ENCODE data around the gene EPHB2.
A peak's percentile ranks its signal among the peaks of the same experiment; 100 is the strongest.

The EPHB2 gene

DNA sequence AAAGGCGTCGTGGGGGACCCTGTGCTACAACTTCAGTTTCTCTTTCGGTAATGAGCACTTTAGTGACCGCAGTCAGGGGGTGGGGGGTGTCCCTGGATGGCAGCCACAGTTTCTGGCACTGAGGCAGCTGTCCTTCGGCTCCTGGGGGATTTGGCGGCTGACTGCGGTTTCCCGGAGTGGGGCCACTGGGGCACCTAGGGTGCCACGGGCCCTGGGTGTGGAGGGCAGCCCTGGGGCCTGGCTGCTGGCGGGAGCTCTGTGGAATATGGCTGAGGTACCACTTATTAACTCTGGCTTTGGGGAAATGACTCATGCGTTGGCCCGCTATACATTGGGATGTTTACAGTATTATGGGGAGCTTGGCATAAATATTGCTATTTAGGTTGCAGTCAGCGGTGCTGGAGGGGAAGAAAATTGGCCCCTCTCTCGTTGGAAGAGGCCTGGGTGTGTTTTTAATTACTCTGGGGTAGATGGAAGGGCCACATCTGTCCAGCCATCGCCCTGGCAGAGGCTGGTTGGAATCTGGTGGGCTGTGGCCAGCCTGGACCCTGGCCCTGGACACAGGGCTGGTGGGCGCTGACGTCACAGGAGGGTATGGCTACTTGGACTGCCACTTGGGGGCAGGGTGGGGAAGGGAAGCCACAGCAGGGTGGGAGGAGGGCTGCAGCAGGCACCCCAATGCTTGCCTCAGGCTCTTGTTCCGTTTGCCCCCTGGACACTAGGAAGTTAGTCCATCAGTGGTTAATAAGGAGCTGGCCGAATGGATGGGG lies 2.0 kb downstream of the EPHB2 start:
- Histone ChIP-seq H4K91ac (ENCODE audit: low read length) (peak overlapping the region; percentile 84), H3K36me3 (ENCODE audit: control insufficient read depth in 1 of 2, insufficient read depth in 2 of 2, low read depth in 1 of 2, low read length in 2 of 2) (peaks cover 0 to 25% of the 10 kb centered on the region in 2 experiments), H2BK15ac (ENCODE audit: low read depth, poor library complexity, severe bottlenecking) (peak overlapping the region; percentile 80), H3K79me1 (replicated peaks; ENCODE audit: low read length, poor library complexity, severe bottlenecking) (peaks cover 14% of the 10 kb centered on the region), H4K8ac (ENCODE audit: low read length) (peak overlapping the region; percentile 16), H3K14ac (ENCODE audit: low read length in 2 of 2) (peak overlapping the region in 1 of 2 experiments; percentile 45), H3K9me3 (ENCODE audit: control insufficient read depth, low read length) (no peaks in the 10 kb centered on the region), H3K18ac (ENCODE audit: low read depth in 1 of 2, low read length in 2 of 2) (peak overlapping the region in 1 of 2 experiments; percentile 79), H2AK5ac (ENCODE audit: low read length, severe bottlenecking) (peak overlapping the region; percentile 46), H3K9ac (ENCODE audit: low read length) (no peak overlapping the region), H2BK120ac (ENCODE audit: low read depth, low read length) (no peak overlapping the region), H3K27me3 (ENCODE audit: control insufficient read depth in 1 of 2, insufficient read depth in 1 of 2, low read length in 2 of 2) (peaks cover 0 to 61% of the 10 kb centered on the region in 2 experiments), H3K23ac (ENCODE audit: low read length in 2 of 2) (peak overlapping the region in 1 of 2 experiments; percentile 54), H3K4me3 (ENCODE audit: insufficient read depth in 1 of 2, low read depth in 1 of 2, low read length in 2 of 2) (peak overlapping the region in 1 of 2 experiments; percentile 75), H3K4me2 (ENCODE audit: low read length, poor library complexity, severe bottlenecking) (peak overlapping the region; percentile 78), H2AFZ (ENCODE audit: low read depth, low read length) (no peak overlapping the region), H3K4me1 (ENCODE audit: control insufficient read depth, insufficient read depth, low read depth, low read length) (peaks cover 39% of the 10 kb centered on the region), H2BK5ac (ENCODE audit: low read depth, low read length, poor library complexity, severe bottlenecking) (no peak overlapping the region), H2BK12ac (ENCODE audit: low read length in 2 of 2) (peak overlapping the region in 1 of 2 experiments; percentile 85), H3K4ac (ENCODE audit: low read depth in 1 of 2, low read length in 2 of 2) (peak overlapping the region in 1 of 2 experiments; percentile 11), H3K27ac (ENCODE audit: low read length, poor library complexity, severe bottlenecking) (no peak overlapping the region)
- peak; percentile 78 for DNase-seq
- 32% methylated on average over 19 of the region's 19 CpGs for WGBS

DNA sequence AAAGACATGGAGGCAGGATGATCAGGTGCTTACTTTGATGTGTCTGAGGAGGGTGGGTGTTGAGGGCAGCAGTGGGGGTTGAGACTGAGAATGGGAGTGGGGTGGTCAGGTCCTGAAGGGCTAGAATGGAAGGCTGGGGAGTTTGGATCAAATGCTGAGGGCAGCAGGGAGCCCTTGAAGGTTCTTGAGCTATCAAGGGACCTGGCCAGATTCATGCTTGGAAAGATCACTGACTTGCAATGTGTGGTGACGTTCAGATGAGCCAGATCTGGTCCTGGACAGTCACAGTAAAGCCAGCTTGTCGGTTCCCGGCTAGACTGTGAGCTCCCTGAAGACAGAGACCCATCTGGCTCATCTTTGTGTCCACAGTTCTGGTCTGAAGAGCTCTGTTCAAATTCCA lies 3.8 kb downstream of the EPHB2 start:
- Histone ChIP-seq H3K4ac (ENCODE audit: low read depth in 1 of 2, low read length in 2 of 2) (no peak overlapping the region), H2BK120ac (ENCODE audit: low read depth, low read length) (no peak overlapping the region), H3K18ac (ENCODE audit: low read depth in 1 of 2, low read length in 2 of 2) (no peak overlapping the region), H2BK12ac (ENCODE audit: low read length in 2 of 2) (no peak overlapping the region), H3K9ac (ENCODE audit: low read length) (no peak overlapping the region), H2AFZ (ENCODE audit: low read depth, low read length) (no peak overlapping the region), H2AK5ac (ENCODE audit: low read length, severe bottlenecking) (no peak overlapping the region), H3K4me2 (ENCODE audit: low read length, poor library complexity, severe bottlenecking) (no peak overlapping the region), H3K9me3 (ENCODE audit: control insufficient read depth, low read length) (no peaks in the 10 kb centered on the region), H3K23ac (ENCODE audit: low read length in 2 of 2) (no peak overlapping the region), H4K8ac (ENCODE audit: low read length) (no peak overlapping the region), H3K36me3 (ENCODE audit: control insufficient read depth in 1 of 2, insufficient read depth in 2 of 2, low read depth in 1 of 2, low read length in 2 of 2) (peaks cover 0 to 25% of the 10 kb centered on the region in 2 experiments), H2BK15ac (ENCODE audit: low read depth, poor library complexity, severe bottlenecking) (no peak overlapping the region), H3K4me3 (ENCODE audit: insufficient read depth in 1 of 2, low read depth in 1 of 2, low read length in 2 of 2) (no peak overlapping the region), H2BK5ac (ENCODE audit: low read depth, low read length, poor library complexity, severe bottlenecking) (no peak overlapping the region), H3K27ac (ENCODE audit: low read length, poor library complexity, severe bottlenecking) (no peak overlapping the region), H4K91ac (ENCODE audit: low read length) (no peak overlapping the region), H3K79me1 (replicated peaks; ENCODE audit: low read length, poor library complexity, severe bottlenecking) (peaks cover 18% of the 10 kb centered on the region), H3K27me3 (ENCODE audit: control insufficient read depth in 1 of 2, insufficient read depth in 1 of 2, low read length in 2 of 2) (peaks cover 0 to 54% of the 10 kb centered on the region in 2 experiments), H3K14ac (ENCODE audit: low read length in 2 of 2) (no peak overlapping the region), H3K4me1 (ENCODE audit: control insufficient read depth, insufficient read depth, low read depth, low read length) (peaks cover 39% of the 10 kb centered on the region)
- DNase-seq, result no peak
- 95% methylated on average over 3 of the region's 3 CpGs for WGBS

DNA sequence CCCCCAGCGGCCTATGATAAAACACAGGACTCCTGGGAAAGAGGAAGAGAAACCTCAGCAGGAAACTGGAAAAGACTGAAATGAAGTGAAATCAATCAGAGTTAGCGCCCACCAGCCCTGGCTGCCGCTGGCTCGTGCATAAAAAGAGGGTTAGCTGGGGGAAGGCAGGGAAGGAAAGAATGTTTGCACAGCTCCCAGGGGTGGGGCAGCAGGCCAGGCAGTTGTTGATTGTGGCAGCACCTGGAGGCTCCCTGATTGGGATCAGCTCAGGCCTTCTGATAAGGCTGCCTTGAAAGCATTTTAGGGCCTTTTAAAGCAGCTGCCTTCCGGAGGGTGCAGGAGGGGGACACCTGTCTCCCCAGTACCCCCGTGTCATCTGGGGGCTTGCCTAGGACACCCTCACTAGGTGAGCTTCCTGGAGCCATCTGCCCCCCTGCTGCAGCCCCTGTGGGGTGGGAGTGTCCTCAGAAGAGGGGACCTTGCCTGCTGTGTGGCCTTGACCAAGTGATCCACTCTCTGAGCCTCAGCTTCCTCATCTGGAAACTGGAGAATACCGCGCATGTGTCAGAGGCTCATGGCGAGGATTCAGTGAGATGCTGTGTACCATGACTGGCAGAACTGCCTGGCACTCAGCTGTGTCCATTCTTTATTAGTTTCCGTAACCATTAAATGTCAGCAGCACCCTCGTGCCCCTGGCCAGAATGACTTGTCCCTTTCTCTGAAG lies 6.6 kb downstream of the EPHB2 start:
- Histone ChIP-seq H2BK12ac (ENCODE audit: low read length in 2 of 2) (no peak overlapping the region), H2AFZ (ENCODE audit: low read depth, low read length) (no peak overlapping the region), H2BK5ac (ENCODE audit: low read depth, low read length, poor library complexity, severe bottlenecking) (no peak overlapping the region), H3K14ac (ENCODE audit: low read length in 2 of 2) (no peak overlapping the region), H3K4ac (ENCODE audit: low read depth in 1 of 2, low read length in 2 of 2) (no peak overlapping the region), H3K36me3 (ENCODE audit: control insufficient read depth in 1 of 2, insufficient read depth in 2 of 2, low read depth in 1 of 2, low read length in 2 of 2) (peaks cover 0 to 32% of the 10 kb centered on the region in 2 experiments), H3K4me3 (ENCODE audit: insufficient read depth in 1 of 2, low read depth in 1 of 2, low read length in 2 of 2) (no peak overlapping the region), H3K4me2 (ENCODE audit: low read length, poor library complexity, severe bottlenecking) (no peak overlapping the region), H4K8ac (ENCODE audit: low read length) (no peak overlapping the region), H3K27me3 (ENCODE audit: control insufficient read depth in 1 of 2, insufficient read depth in 1 of 2, low read length in 2 of 2) (peaks cover 0 to 41% of the 10 kb centered on the region in 2 experiments), H4K91ac (ENCODE audit: low read length) (no peak overlapping the region), H3K18ac (ENCODE audit: low read depth in 1 of 2, low read length in 2 of 2) (no peak overlapping the region), H3K4me1 (ENCODE audit: control insufficient read depth, insufficient read depth, low read depth, low read length) (peaks cover 30% of the 10 kb centered on the region), H3K27ac (ENCODE audit: low read length, poor library complexity, severe bottlenecking) (no peak overlapping the region), H3K23ac (ENCODE audit: low read length in 2 of 2) (no peak overlapping the region), H3K9ac (ENCODE audit: low read length) (no peak overlapping the region), H2BK15ac (ENCODE audit: low read depth, poor library complexity, severe bottlenecking) (peak overlapping the region; percentile 21), H3K9me3 (ENCODE audit: control insufficient read depth, low read length) (no peaks in the 10 kb centered on the region), H3K79me1 (replicated peaks; ENCODE audit: low read length, poor library complexity, severe bottlenecking) (peaks cover 27% of the 10 kb centered on the region), H2AK5ac (ENCODE audit: low read length, severe bottlenecking) (no peak overlapping the region), H2BK120ac (ENCODE audit: low read depth, low read length) (no peak overlapping the region)
- no peak for DNase-seq
- 71% methylated on average over 11 of the region's 11 CpGs for WGBS

Data from mesenchymal stem cell (in vitro differentiated cells and primary cell).